Memory B cell (primary cell): ENCODE results near the gene TRH.
"Not testable (repeated sequence)": the region's sequence is repeated elsewhere in the genome, so short reads cannot be mapped to it uniquely, and the experiment has no call there.

Source experiments
- ATAC-seq: fragments of 150-1000 bp; cut with Tn5 transposase; 2 replicates; pipeline ENCODE4 v1.10.0; 2021; ENCODE audit warnings: low read depth, mild to moderate bottlenecking, moderate library complexity
- DNase-seq, 2 donors: peaks; one replicate each; pipeline ENCODE4 v3.0.0; 2022; ENCODE audit warnings: low spot score in 2 of 2
- H3K27ac Mint-ChIP-seq: one replicate; pipeline ENCODE4 v1.8.0; 2022; ENCODE audit warnings: mild to moderate bottlenecking, moderate library complexity, mixed read lengths
- H3K27me3 Mint-ChIP-seq: one replicate; pipeline ENCODE4 v1.8.0; 2022; ENCODE audit warnings: mixed read lengths
- H3K36me3 Mint-ChIP-seq: one replicate; pipeline ENCODE4 v1.8.0; 2022; ENCODE audit warnings: mild to moderate bottlenecking, mixed read lengths
- H3K4me1 Mint-ChIP-seq: one replicate; pipeline ENCODE4 v1.8.0; 2022; ENCODE audit warnings: mixed read lengths
- H3K4me3 Mint-ChIP-seq: one replicate; pipeline ENCODE4 v1.8.0; 2022; ENCODE audit warnings: mild to moderate bottlenecking, moderate library complexity, mixed read lengths
- H3K9me3 Mint-ChIP-seq: one replicate; pipeline ENCODE4 v1.8.0; 2022; ENCODE audit warnings: mixed read lengths

The TRH gene

DNA sequence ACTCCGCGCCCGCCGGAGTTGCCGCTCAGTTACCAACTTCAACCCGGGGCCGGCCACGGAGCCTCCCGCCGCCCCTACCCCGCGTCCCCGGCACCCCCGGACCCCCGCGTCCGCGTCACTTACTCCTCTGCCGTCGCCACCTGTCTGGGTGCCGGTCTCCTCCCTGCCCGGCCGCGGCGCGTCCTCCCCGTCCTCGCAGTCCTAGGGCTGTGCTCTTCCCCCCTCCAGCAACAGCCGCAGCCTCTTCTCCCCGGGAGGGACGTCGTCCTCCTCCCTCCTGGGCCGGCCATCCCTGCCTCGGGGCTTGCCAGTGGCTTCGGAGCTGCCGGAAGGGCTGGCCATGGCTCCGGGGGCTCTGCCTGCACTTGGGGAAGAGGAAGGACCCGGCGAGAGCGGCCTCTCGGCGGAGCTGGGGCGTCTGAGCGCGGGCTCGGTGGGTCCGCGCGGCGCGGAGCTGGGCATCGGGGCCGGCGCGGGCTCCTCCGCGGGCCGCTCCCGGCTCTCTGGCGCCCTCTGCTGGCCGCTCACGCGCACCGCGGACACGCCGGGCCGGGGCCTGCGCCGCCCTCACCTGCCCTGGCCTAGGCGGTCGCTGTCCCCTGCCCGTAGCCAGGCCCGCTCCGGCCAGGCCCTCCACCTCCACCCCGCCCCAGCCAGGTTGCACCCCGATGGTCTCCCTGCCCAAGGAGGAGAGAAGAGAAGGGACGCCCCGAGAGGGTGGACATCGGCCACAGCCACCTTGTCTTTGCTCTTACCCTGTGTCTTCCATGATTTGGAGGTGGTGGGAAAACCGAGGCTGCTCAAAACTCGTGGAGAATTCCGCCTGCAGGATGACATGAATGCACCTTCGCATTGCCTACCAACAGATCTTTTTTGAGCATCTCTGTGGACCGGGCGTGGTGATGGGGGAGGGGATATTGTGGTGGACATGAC is 28.4 kb downstream of the TRH start:
- H3K27me3 Mint-ChIP-seq = peaks cover 22% of the 10 kb centered on the region
- not testable (repeated sequence) for H3K36me3 Mint-ChIP-seq, H3K9me3 Mint-ChIP-seq, H3K27ac Mint-ChIP-seq
- peak; percentile 73 for ATAC-seq
- H3K4me1 Mint-ChIP-seq = peaks cover 10% of the 10 kb centered on the region
- peak; percentile 76 to 88 for DNase-seq
- peak overlapping the region; percentile 62 for H3K4me3 Mint-ChIP-seq

DNA sequence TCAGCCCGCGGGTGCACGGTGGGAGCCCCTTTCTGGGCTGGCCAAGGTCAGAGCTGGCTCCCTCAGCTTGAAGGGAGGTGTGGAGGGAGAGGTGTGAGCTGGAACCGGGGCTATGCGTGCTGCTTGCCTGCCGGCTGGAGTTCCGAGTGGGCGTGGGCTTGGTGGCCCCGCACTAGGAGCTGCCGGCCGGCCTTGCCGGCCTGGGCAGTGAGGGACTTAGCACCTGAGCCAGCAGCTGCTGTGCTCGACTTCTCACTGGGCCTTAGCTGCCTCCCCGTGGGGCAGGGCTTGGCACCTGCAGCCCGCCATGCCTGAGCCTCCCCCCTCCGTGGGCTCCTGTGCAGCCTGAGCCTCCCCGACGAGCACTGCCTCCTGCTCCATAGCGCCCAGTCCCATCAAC is 36.0 kb downstream of the TRH start:
- H3K4me3 Mint-ChIP-seq = no peak overlapping the region
- H3K27me3 Mint-ChIP-seq = peaks cover 16% of the 10 kb centered on the region
- H3K36me3 Mint-ChIP-seq = no peaks in the 10 kb centered on the region
- ATAC-seq (no peak), DNase-seq (no peak)
- no peak overlapping the region for H3K27ac Mint-ChIP-seq
- H3K4me1 Mint-ChIP-seq = no peaks in the 10 kb centered on the region
- no peaks in the 10 kb centered on the region for H3K9me3 Mint-ChIP-seq

DNA sequence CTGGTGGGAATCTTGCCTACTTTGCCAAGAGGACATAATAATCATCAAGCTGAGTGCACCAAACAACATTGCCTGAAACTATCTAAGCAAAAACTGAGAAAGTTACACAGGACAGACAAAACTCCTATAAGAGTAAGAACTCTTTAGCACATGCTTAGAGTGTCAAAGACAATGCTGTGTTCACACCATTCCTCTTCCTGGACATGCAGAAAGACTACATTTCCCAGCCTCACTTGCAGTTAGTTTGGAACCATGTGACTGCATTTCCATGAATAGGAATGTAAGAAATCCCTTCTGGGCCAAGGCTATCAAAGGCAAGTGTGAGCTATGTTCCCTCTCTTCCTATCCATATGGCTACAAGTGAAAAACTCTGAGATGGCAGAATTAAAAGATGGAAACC is 37.6 kb downstream of the TRH start:
- H3K9me3 Mint-ChIP-seq, H3K4me3 Mint-ChIP-seq, DNase-seq, H3K4me1 Mint-ChIP-seq, H3K36me3 Mint-ChIP-seq, H3K27ac Mint-ChIP-seq, ATAC-seq: not testable (repeated sequence)
- peaks cover 13% of the 10 kb centered on the region for H3K27me3 Mint-ChIP-seq

DNA sequence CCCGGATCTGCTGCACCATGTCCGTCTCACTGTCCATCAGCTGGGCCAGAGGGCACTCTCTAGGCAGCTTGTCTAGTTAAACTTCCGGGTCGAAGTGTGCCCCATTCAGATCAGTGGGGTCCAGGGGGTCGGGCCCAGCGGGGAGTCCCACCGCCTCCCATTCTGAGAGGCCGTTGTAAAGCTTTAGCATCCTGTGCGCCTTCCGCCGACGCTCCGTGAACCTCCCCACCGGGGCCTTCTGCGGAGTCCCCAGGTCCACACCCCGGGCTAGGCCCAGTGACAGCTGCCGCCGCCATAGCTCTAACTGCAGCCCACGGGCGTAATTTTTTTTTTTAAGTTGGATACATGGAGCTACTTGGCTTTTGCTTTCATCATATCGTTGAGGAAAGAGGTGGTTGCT is 38.7 kb downstream of the TRH start:
- ATAC-seq, H3K9me3 Mint-ChIP-seq, H3K4me1 Mint-ChIP-seq, H3K27ac Mint-ChIP-seq, H3K4me3 Mint-ChIP-seq, DNase-seq, H3K36me3 Mint-ChIP-seq: not testable (repeated sequence)
- peaks cover 15% of the 10 kb centered on the region for H3K27me3 Mint-ChIP-seq

DNA sequence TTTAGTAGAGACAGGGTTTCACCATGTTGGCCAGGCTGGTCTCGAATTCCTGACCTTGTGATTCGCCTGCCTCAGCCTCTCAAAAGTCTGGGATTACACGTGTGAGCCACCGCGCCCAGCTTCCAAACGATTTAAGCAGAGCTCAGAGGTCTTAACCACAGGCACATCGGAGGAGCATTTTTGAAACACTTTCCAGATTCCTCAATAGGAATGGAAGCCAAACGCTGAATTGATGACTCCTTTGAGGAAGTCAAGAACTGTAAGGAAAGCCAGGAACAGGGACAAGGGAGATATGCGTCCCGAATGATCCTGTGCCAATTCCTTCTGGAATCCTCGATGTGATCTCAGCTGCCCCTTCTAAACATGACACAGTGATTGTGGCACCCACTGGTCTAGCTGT is 40.0 kb downstream of the TRH start:
- H3K36me3 Mint-ChIP-seq = no peaks in the 10 kb centered on the region
- no peak overlapping the region for H3K4me3 Mint-ChIP-seq
- no peaks in the 10 kb centered on the region for H3K9me3 Mint-ChIP-seq
- no peaks in the 10 kb centered on the region for H3K4me1 Mint-ChIP-seq
- ATAC-seq (no peak), DNase-seq (no peak)
- H3K27me3 Mint-ChIP-seq = peaks cover 12% of the 10 kb centered on the region
- no peak overlapping the region for H3K27ac Mint-ChIP-seq

DNA sequence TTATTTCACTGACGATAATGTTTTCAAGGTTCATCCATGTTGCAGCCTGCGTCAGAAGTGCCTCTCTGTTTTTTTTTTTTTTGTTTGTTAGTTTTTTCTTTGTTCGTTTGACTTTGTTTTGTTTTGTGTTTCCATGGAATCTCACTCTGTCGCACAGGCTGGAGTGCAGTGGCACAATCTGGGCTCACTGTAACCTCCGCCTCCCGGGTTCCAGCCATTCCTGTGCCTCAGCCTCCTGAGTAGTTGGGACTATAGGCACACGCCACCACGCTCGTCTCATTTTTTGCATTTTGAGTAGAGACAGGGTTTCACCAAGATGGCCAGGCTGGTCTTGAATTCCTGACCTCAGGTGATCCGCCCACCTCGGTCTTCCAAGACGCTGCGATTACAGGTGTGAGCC is 43.1 kb downstream of the TRH start:
- not testable (repeated sequence) for H3K4me1 Mint-ChIP-seq, H3K9me3 Mint-ChIP-seq, H3K27ac Mint-ChIP-seq, ATAC-seq, DNase-seq, H3K36me3 Mint-ChIP-seq, H3K4me3 Mint-ChIP-seq
- H3K27me3 Mint-ChIP-seq = peaks cover 12% of the 10 kb centered on the region

DNA sequence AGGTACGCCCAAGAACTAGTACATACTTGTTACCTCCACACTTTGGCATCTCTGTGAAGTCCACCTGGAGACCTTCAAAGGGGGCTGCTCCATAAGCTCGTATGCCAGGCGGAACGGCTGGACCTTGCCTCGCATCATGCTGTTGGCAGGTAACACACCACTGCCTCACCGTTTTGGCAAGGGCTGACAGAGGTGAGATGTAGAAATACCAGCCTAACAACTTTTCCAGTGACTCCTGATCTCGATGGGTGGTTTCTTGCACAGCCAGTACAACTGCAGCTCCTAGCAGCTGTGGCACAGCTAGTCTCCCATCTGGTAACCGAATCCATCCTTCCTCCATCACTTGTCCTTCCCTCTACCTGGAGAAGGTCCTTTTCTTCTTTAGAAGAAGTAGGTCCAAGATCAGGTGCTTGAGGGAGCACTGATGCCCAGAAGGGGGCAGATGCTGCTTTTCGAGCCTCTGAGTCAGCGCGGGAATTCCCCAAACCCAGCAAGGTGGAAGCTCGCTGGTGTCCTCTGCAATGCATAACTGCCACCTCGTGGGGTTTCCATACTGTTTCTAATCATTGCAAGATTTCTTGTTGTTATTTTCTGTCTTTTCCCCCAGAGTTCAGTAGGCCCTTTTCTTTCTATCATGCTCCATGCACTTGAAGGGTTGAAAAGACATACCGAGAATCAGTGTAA is 51.8 kb downstream of the TRH start:
- DNase-seq = not testable (repeated sequence)

DNA sequence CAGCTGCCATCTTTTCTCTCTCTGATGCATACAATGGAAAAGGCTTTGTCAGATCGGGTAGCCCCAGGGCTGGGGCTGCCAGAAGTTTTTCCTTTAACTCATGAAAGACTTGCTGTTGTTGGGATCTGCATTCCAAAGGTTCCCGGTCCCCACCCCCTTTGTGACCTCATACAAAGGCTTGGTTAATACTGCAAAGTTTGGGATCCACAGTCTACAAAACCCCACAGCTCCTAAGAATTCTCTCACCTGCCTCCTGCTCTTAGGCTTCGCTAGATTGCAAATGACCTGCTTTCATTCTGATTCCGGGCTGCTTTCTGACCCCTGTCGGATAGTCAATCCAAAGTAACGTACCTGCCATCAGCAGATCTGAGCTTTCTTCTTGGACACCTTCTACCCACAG is 52.9 kb downstream of the TRH start:
- not testable (repeated sequence) for H3K9me3 Mint-ChIP-seq, H3K27ac Mint-ChIP-seq, DNase-seq, H3K36me3 Mint-ChIP-seq, ATAC-seq, H3K4me1 Mint-ChIP-seq, H3K4me3 Mint-ChIP-seq, H3K27me3 Mint-ChIP-seq

More for the DNA sequence above, 51.8 kb downstream of the TRH start:
- not testable (repeated sequence) for H3K27ac Mint-ChIP-seq, H3K36me3 Mint-ChIP-seq, H3K4me1 Mint-ChIP-seq, H3K9me3 Mint-ChIP-seq, ATAC-seq, H3K27me3 Mint-ChIP-seq, H3K4me3 Mint-ChIP-seq
